Endothelial cell of umbilical vein (primary cell): Measurements from ENCODE around the gene ABL1. TPM values are rescaled to one million over a fixed set of nuclear protein-coding genes. Genes with fewer than 3 reads are reported as not detected.

ENCODE experiments used
- BruUV-seq: library from RNA; stranded (reverse); fragments of 400-500 nt; replicated peaks from 2 replicates; lab custom pipeline; 2021; lab: Mats Ljungman, UMichigan
- CTCF ChIA-PET: fragments of 300-600, 350-600 bp; sonication (Branson Sonifier 250); formaldehyde crosslinking; loops from one replicate; lab custom pipeline; 2021; ENCODE audit warnings: antibody characterized with exemption, inconsistent platforms; lab: Charles Lee
- POLR2A ChIA-PET: fragments of 300-600, 350-600 bp; sonication (Branson Sonifier 250); formaldehyde crosslinking; loops from one replicate; lab custom pipeline; 2021; ENCODE audit warnings: antibody characterized with exemption, inconsistent platforms; lab: Charles Lee
- DNase-seq: peaks from one replicate; pipeline ENCODE4 v3.0.0-alpha.2; 2011; ENCODE audit warnings: low read depth, low spot score
- FAIRE-seq: peaks from 2 replicates; lab custom pipeline; 2011; peaks lifted over from hg19 to GRCh38; lab: Jason Lieb, UNC
- H2AFZ ChIP-seq: 2 replicates; pipeline ENCODE4 v1.6.0; 2012; ENCODE audit warnings: low read depth, low read length, control low read depth, inconsistent platforms
- H3K27ac ChIP-seq: 2 replicates; pipeline ENCODE4 v1.5.1; 2011; ENCODE audit warnings: low read depth, mild to moderate bottlenecking, control low read depth, low read length, moderate library complexity; ENCODE audit not compliant: insufficient read depth
- H3K27me3 ChIP-seq, 2 experiments: 2 replicates each; pipeline versions ENCODE4 v1.6.0 to v1.6.1; 2011; ENCODE audit warnings: low read length in 2 of 2, mixed read lengths in 1 of 2; ENCODE audit not compliant: control insufficient read depth in 2 of 2, insufficient read depth in 2 of 2
- H3K36me3 ChIP-seq, 2 experiments: 2 replicates in 1 of 2; 3 replicates in 1 of 2; pipeline ENCODE4 v1.5.1; 2011; ENCODE audit warnings: low read length in 2 of 2, mild to moderate bottlenecking in 1 of 2, moderate library complexity in 1 of 2; ENCODE audit not compliant: control insufficient read depth in 2 of 2, insufficient read depth in 2 of 2; ENCODE audit errors: extremely low read depth in 1 of 2
- H3K4me1 ChIP-seq: 3 replicates; pipeline ENCODE4 v1.5.1; 2011; ENCODE audit warnings: mild to moderate bottlenecking, low read length; ENCODE audit not compliant: control insufficient read depth, insufficient read depth; ENCODE audit errors: extremely low read depth
- H3K4me2 ChIP-seq: 2 replicates; pipeline ENCODE4 v1.6.1; 2011; ENCODE audit warnings: low read length, control low read depth, mixed read lengths; ENCODE audit not compliant: insufficient read depth
- H3K4me3 ChIP-seq, 3 experiments: fragments of 200-600 bp in 1 of 3; sonication (generic), shearing (Covaris generic) in 1 of 3; replicated peaks in 1 of 3; 2 replicates each; pipeline ENCODE4 v1.5.1; 2011 to 2016; ENCODE audit warnings: control low read depth in 3 of 3, low read length in 3 of 3, mild to moderate bottlenecking in 2 of 3, inconsistent platforms in 1 of 3, low read depth in 1 of 3, moderate library complexity in 1 of 3; ENCODE audit not compliant: insufficient read depth in 1 of 3
- H3K79me2 ChIP-seq: 2 replicates; pipeline ENCODE4 v1.6.0; 2012; ENCODE audit warnings: low read length, inconsistent platforms; ENCODE audit not compliant: control insufficient read depth, insufficient read depth
- H3K9ac ChIP-seq: replicated peaks from 2 replicates; pipeline ENCODE3; 2011; ENCODE audit warnings: low read length, control low read depth; ENCODE audit not compliant: insufficient read depth; ENCODE audit errors: extremely low read depth
- H3K9me1 ChIP-seq: replicated peaks from 3 replicates; pipeline ENCODE4 v1.6.0; 2011; ENCODE audit warnings: mild to moderate bottlenecking, low read length; ENCODE audit not compliant: control insufficient read depth, insufficient read depth; ENCODE audit errors: extremely low read depth
- H3K9me3 ChIP-seq: replicated peaks from 2 replicates; pipeline ENCODE4 v1.5.1; 2012; ENCODE audit warnings: low read length, inconsistent platforms; ENCODE audit not compliant: control insufficient read depth, insufficient read depth
- H4K20me1 ChIP-seq: replicated peaks from 2 replicates; pipeline ENCODE3; 2011; ENCODE audit warnings: mild to moderate bottlenecking, low read length; ENCODE audit not compliant: control insufficient read depth, insufficient read depth; ENCODE audit errors: extremely low read depth
- EZH2 ChIP-seq: IDR thresholded peaks from 2 replicates; pipeline ENCODE4 v1.6.1; 2012; ENCODE audit warnings: borderline replicate concordance, low read depth, mild to moderate bottlenecking, moderate library complexity, low read length, inconsistent platforms; ENCODE audit not compliant: severe bottlenecking
- FOS ChIP-seq: IDR thresholded peaks from 2 replicates; pipeline ENCODE4 v1.6.1; 2011; ENCODE audit warnings: mild to moderate bottlenecking, low read length, moderate library complexity, borderline replicate concordance; ENCODE audit not compliant: insufficient read depth
- GATA2 ChIP-seq: IDR thresholded peaks from 2 replicates; pipeline ENCODE4 v1.7.0; 2011; ENCODE audit warnings: low read depth, mild to moderate bottlenecking, moderate library complexity, mixed read lengths, low read length; ENCODE audit not compliant: insufficient read length, insufficient read depth
- JUN ChIP-seq: IDR thresholded peaks from 2 replicates; pipeline ENCODE4 v1.6.1; 2011; ENCODE audit warnings: borderline replicate concordance, low read depth; ENCODE audit not compliant: insufficient read length, insufficient read depth
- MYC ChIP-seq: IDR thresholded peaks from one replicate; pipeline ENCODE4 v1.6.1; 2011; ENCODE audit warnings: mild to moderate bottlenecking, low read depth, low read length
- POLR2A ChIP-seq: IDR thresholded peaks from 2 replicates; pipeline ENCODE4 v1.6.1; 2012; ENCODE audit warnings: low read depth, mild to moderate bottlenecking, control low read depth, low read length
- POLR2AphosphoS5 ChIP-seq: IDR thresholded peaks from 2 replicates; pipeline ENCODE4 v1.6.1; 2012; ENCODE audit warnings: low read depth, mild to moderate bottlenecking, control low read depth, low read length, moderate library complexity; ENCODE audit not compliant: insufficient read depth
- dilution Hi-C: fragments of 300-500 bp; cut with MboI; formaldehyde crosslinking; loops from one replicate; pipeline ENCODE4 v1.15.0; 2019; ENCODE audit warnings: low sequenced_read_pairs; ENCODE audit not compliant: extremely low pct_ligation_motif_present
- intact Hi-C: fragments of 100-400 bp; cut with micrococcal nuclease; formaldehyde crosslinking; loops from one replicate; pipeline ENCODE4 v1.10.0; 2022
- polyA plus RNA-seq, 4 experiments: library from polyadenylated mRNA; depleted of rRNA in 3 of 4; stranded (reverse) in 3 of 4; unstranded in 1 of 4; fragments of >200 nt; gene quantifications; 2 replicates each; pipeline versions ENCODE4 v1.2.1 to v1.2.3, GENCODE V29; 2011 to 2012; ENCODE audit warnings: missing spikeins in 1 of 4
- total RNA-seq: library from RNA; stranded (reverse); gene quantifications from 2 replicates; pipeline ENCODE4 v1.2.3, GENCODE V29; 2021
- TF ChIP-seq, protein P1 (sequence below): IDR thresholded peaks from 2 replicates; pipeline ENCODE4 v1.6.1; 2011; ENCODE audit not compliant: insufficient read depth, insufficient read length
- TF ChIP-seq, protein P2 (sequence below), 2 donors: IDR thresholded peaks; 1 replicate in 1 of 2; 2 replicates in 1 of 2; pipeline ENCODE4 v1.5.1; 2011; ENCODE audit warnings: low read length in 2 of 2, mild to moderate bottlenecking in 2 of 2, moderate library complexity in 2 of 2, control low read depth in 1 of 2, inconsistent platforms in 1 of 2, low read depth in 1 of 2; ENCODE audit not compliant: insufficient read depth in 1 of 2; ENCODE audit errors: extremely low read depth in 1 of 2

ABL1 gene
- total and polyA plus RNA-seq, 2 donors (not counting 3 experiments of a cell fraction or from before 2014, with no cell fraction given) = 32.1 to 87.1 TPM

DNA sequence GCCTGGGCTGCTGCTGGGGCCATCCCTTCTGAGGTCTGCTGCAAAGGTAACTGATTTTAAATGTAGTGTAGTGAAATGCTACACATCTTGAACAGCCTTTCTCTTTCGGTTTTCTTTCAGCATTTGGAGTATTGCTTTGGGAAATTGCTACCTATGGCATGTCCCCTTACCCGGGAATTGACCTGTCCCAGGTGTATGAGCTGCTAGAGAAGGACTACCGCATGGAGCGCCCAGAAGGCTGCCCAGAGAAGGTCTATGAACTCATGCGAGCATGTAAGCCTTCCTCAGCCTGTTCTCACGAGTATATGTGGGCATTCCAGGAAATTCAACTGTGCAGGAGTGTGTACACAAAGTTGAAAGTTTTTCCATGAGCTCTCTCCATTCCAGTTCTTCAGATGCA, 43.2 kb downstream of the ABL1 start:
- Histone ChIP-seq H2AFZ (no peak overlapping the region), H3K9ac (no peak overlapping the region), H3K79me2 (peaks cover 4% of the 10 kb centered on the region), H3K4me1 (no peaks in the 10 kb centered on the region), H3K9me1 (no peaks in the 10 kb centered on the region), H4K20me1 (no peaks in the 10 kb centered on the region), H3K9me3 (no peaks in the 10 kb centered on the region), H3K27me3 (no peaks in the 10 kb centered on the region), H3K27ac (no peak overlapping the region), H3K36me3 (peaks cover 50 to 51% of the 10 kb centered on the region in 2 experiments), H3K4me3 (no peak overlapping the region), H3K4me2 (no peak overlapping the region)
- CTCF ChIA-PET = interaction anchor here (0.6 to 1.6 kb wide), 4 partner anchors 8 to 168 kb away, joined by 3 to 6 read pairs (median 4); no protein-coding TSS in a partner anchor
- POLR2A ChIA-PET = no interaction called here
- FAIRE-seq (no peak), DNase-seq (no peak)
- intact Hi-C loops = no loop called here
- no peak for TF ChIP-seq POLR2A
- TF ChIP-seq POLR2AphosphoS5 = no peak
- no peak for TF ChIP-seq GATA2
- no peak for TF ChIP-seq MYC
- no peak for TF ChIP-seq EZH2
- TF ChIP-seq, protein P1, sequence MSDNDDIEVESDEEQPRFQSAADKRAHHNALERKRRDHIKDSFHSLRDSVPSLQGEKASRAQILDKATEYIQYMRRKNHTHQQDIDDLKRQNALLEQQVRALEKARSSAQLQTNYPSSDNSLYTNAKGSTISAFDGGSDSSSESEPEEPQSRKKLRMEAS = no peak
- TF ChIP-seq FOS = no peak
- TF ChIP-seq, protein P2, sequence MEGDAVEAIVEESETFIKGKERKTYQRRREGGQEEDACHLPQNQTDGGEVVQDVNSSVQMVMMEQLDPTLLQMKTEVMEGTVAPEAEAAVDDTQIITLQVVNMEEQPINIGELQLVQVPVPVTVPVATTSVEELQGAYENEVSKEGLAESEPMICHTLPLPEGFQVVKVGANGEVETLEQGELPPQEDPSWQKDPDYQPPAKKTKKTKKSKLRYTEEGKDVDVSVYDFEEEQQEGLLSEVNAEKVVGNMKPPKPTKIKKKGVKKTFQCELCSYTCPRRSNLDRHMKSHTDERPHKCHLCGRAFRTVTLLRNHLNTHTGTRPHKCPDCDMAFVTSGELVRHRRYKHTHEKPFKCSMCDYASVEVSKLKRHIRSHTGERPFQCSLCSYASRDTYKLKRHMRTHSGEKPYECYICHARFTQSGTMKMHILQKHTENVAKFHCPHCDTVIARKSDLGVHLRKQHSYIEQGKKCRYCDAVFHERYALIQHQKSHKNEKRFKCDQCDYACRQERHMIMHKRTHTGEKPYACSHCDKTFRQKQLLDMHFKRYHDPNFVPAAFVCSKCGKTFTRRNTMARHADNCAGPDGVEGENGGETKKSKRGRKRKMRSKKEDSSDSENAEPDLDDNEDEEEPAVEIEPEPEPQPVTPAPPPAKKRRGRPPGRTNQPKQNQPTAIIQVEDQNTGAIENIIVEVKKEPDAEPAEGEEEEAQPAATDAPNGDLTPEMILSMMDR (IDR thresholded peaks at IDR 0.05; ENCODE audit: extremely low read depth in 1 of 2, insufficient read depth in 1 of 2, low read depth in 1 of 2, low read length in 2 of 2) = no peak
- no peak for TF ChIP-seq JUN
- BruUV-seq = no TSS peak
- dilution Hi-C loops = no loop called here
